Measurements from ENCODE around the gene ZNF593. TPM values are rescaled to one million over a fixed set of nuclear protein-coding genes. Genes with fewer than 3 reads are reported as not detected.

ZNF593 gene
- total and polyA plus RNA-seq, 12 donors, result 10.7 to 159 (median 19.1) TPM

DNA sequence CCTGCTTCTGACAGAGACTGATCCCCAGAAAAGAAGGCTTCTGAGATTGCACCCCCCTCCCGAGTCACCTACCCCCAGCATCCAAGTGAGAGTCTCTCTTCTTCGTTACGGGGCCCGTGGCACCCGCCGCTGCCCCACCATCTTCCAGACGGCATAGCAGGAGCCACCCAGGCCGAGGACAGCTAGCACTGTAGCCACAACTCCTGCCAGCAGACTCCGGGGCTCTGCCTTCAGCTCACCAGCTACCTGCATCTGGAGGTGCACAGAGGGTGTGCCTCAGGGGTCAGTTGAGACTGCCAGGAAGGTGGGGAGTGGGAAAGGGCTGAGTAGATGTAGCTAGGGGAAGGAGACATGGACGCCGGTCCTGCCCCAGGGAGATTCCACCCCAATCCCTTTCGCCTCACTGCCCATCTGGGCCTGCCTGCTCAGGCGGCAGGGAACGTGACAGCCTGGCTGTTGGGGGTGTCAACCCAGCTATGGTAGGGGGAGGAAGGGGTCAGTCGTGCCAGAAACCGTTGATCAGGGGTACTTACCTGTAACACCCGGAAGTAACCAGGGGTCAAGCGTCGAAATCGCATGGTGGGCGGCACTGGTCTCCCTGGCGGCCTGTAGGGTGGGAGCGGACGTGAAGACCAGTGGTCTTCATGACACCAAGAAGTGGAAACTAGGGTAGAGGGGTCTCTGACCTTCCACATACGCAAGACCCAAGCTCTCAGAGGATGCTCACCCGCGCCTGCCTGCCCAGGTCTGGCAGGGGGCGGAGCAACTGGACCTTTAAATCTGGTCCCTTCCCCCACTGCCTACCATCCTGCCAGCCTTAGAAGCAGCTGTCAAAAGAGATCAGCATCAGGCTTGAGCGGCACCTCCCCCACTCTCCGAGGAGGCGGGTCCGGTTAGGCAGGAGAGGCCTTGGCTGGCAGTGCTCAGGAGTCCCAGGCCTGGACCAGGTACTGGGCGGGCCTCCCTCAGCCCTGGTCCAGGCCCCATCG lies 1.7 kb downstream of the ZNF593 start, which contains the start of gene ZNF593OS:
ZNF593OS (minus strand) TSS at position 749 of the 989 bp plus-strand sequence; CDS start at position 578, 171 bp downstream.
- H3K9me3 ChIP-seq, result no peaks in the 10 kb centered on the region
- TF ChIP-seq, protein P1, sequence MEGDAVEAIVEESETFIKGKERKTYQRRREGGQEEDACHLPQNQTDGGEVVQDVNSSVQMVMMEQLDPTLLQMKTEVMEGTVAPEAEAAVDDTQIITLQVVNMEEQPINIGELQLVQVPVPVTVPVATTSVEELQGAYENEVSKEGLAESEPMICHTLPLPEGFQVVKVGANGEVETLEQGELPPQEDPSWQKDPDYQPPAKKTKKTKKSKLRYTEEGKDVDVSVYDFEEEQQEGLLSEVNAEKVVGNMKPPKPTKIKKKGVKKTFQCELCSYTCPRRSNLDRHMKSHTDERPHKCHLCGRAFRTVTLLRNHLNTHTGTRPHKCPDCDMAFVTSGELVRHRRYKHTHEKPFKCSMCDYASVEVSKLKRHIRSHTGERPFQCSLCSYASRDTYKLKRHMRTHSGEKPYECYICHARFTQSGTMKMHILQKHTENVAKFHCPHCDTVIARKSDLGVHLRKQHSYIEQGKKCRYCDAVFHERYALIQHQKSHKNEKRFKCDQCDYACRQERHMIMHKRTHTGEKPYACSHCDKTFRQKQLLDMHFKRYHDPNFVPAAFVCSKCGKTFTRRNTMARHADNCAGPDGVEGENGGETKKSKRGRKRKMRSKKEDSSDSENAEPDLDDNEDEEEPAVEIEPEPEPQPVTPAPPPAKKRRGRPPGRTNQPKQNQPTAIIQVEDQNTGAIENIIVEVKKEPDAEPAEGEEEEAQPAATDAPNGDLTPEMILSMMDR (IDR thresholded peaks at IDR 0.05), result no peak
- peak within 1 kb of the TSS in 7 of 10 donors; percentile 63 to 93 (median 86) for H3K4me3 ChIP-seq
- WGBS, 2 donors, result 92 to 93% methylated on average over 34 of the region's 34 CpGs
- intact Hi-C loops (cut with DNase I), result loop anchor here in 4 of 10 donors (5.0 to 10.0 kb wide), 5 partner anchors 53 to 153 kb away; partner anchors contain the start of genes CD52 (in 1 of the 4) and CEP85 (in 1 of the 4)
- peaks cover 5 to 30% (median 16%) of the 10 kb centered on the region in 9 donors for H3K4me1 ChIP-seq
- peaks cover 0 to 8% (median 0%) of the 10 kb centered on the region in 9 donors for H3K36me3 ChIP-seq
- no peak within 1 kb of the TSS for H3K27ac ChIP-seq
- no peaks in the 10 kb centered on the region for H3K27me3 ChIP-seq
- ATAC-seq, result no peak
- no peak for DNase-seq

DNA sequence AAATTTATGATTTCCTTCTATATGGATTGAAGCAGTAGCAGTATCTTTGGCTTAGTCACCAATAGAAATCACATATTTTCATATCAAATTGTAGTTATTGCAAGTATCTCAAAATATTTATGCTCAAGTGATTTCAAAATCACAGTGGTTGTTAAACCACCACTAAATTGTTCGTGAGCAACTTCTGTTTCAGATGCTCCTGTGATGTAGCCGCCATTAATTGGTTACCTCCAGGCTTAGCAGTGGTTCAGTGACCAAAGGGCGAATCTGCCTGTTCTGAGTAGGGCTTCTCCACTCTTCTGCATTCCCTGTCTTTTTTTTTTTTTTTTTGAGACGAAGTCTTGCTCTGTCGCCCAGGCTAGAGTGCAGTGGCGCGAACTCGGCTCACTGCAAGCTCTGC lies 5.6 kb downstream of the ZNF593 start:
- ATAC-seq, result no peak
- Histone ChIP-seq H3K9me3 (no peaks in the 10 kb centered on the region), H3K27me3 (no peaks in the 10 kb centered on the region), H3K4me3 (no peak overlapping the region), H3K27ac (no peak overlapping the region), H3K4me1 (peaks cover 4 to 18% (median 10%) of the 10 kb centered on the region in 9 donors), H3K36me3 (peaks cover 0 to 8% (median 0%) of the 10 kb centered on the region in 9 donors)
- intact Hi-C loops (cut with DNase I), result loop anchor here in 3 of 10 donors (10.0 kb wide), 4 partner anchors 49 to 149 kb away; partner anchors contain the start of genes CD52 (in 1 of the 3) and CEP85 (in 1 of the 3)
- TF ChIP-seq, protein P1 (IDR thresholded peaks at IDR 0.05), result no peak
- WGBS, 2 donors, result 90% methylated on average over 8 of the region's 8 CpGs
- no peak for DNase-seq

DNA sequence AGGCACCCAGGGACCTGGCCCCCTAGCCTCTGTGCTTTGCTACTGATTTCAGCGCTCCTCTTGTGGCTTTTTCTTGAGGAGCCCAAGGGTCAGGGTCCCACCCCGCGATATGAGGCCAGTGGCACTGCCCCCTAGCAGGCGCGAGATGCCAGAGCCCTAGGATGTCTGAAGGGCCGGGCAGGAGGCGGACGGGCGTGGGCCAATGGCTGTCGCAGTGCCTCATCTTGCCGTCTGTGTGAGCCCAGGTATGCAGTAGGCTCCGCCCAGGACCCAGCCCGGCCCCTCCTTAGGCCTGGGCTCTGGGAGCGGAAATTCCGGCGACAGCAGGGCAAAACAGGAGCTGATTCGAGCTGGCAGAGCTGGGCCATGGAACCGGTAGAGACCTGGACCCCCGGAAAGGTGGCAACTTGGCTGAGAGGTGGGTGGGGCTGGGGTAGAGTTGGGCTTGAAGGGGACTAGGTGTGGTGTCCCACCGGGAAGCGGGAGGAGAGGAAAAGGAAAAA lies 7.5 kb downstream of the ZNF593 start, which contains the start of gene CNKSR1:
CNKSR1 (plus strand) TSS at position 310 of the 503 bp plus-strand sequence; CDS start at position 367, 57 bp downstream.
- TF ChIP-seq, protein P1 (IDR thresholded peaks at IDR 0.05), result no peak
- no peak for DNase-seq
- Histone ChIP-seq H3K4me1 (peaks cover 0 to 6% (median 0%) of the 10 kb centered on the region in 9 donors), H3K4me3 (no peak within 1 kb of the TSS), H3K36me3 (no peaks in the 10 kb centered on the region), H3K27me3 (no peaks in the 10 kb centered on the region), H3K9me3 (no peaks in the 10 kb centered on the region), H3K27ac (no peak within 1 kb of the TSS)
- WGBS, 2 donors, result 40 to 56% methylated on average over 21 of the region's 21 CpGs
- ATAC-seq, result peak in 3 of 8 donors; percentile 34 to 66 (median 52)
- intact Hi-C loops (cut with DNase I), result loop anchor here in 3 of 10 donors (10.0 kb wide), 4 partner anchors 48 to 148 kb away; partner anchors contain the start of genes CD52 (in 1 of the 3) and CEP85 (in 1 of the 3)

DNA sequence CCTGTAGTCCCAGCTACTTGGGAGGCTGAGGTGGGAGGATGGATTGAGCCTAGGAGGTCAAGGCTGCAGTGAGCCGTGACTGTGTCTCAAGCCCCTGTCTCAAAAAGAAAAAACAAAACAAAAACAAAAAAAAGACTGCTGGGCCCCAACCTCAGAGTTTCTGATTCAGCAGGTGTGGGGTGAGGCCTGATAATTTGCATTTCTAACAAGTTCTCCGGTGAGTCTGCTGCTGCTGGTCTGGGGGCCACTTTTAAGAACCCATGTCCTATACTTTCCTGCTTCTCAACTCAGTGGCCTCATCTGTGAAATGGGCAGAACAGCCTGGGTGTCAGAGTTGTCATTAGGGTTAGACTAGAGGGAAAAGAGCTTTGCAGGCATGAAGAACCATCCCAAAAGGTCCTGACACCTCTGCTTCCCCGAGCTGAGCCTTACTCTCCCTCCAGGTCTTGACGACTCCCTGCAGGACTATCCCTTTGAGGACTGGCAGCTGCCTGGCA lies 10.3 kb downstream of the ZNF593 start:
- Histone ChIP-seq H3K36me3 (no peaks in the 10 kb centered on the region), H3K4me1 (peaks cover 0 to 8% (median 0%) of the 10 kb centered on the region in 9 donors), H3K27me3 (no peaks in the 10 kb centered on the region), H3K4me3 (no peak overlapping the region), H3K9me3 (no peaks in the 10 kb centered on the region), H3K27ac (no peak overlapping the region)
- DNase-seq (no peak), ATAC-seq (no peak)
- intact Hi-C loops (cut with DNase I), result loop anchor here in 1 of 10 donors (10.0 kb wide), 1 partner anchor 145 kb away; no protein-coding TSS in a partner anchor
- TF ChIP-seq, protein P1 (IDR thresholded peaks at IDR 0.05), result no peak
- 80 to 84% methylated on average over 4 of the region's 4 CpGs for WGBS, 2 donors
